Activated gamma-delta T cell treated with Interleukin-2 at 50 U/mL for 16 hours (primary cell): Measurements from ENCODE around the gene WHRN.
A peak's percentile ranks its signal among the peaks of the same experiment; 100 is the strongest.

Experiments used
- DNase-seq: peaks from one replicate; pipeline ENCODE4 v3.0.0-alpha.2; 2020

WHRN gene

GRCh38 chr9:114513055-114513958 lies 8.0 kb upstream of the WHRN start:
- no peak for DNase-seq

GRCh38 chr9:114511978-114512874 lies 7.0 kb upstream of the WHRN start:
- no peak for DNase-seq

GRCh38 chr9:114507726-114508125 lies 2.5 kb upstream of the WHRN start:
- DNase-seq, result no peak

GRCh38 chr9:114506082-114506390 lies 763 bp upstream of the WHRN start:
- DNase-seq, result no peak

- DNase-seq, result peak; percentile 16
Measured at GRCh38 chr9:114504341-114505186, 709 bp downstream of the WHRN start.

- no peak for DNase-seq
Measured at GRCh38 chr9:114503522-114504340, 1.5 kb downstream of the WHRN start.

- DNase-seq, result no peak
Measured at GRCh38 chr9:114503009-114503408, 2.3 kb downstream of the WHRN start.

- no peak for DNase-seq
Measured at GRCh38 chr9:114501796-114502682, 3.2 kb downstream of the WHRN start.

- DNase-seq, result no peak
Measured at GRCh38 chr9:114500697-114501292, 4.5 kb downstream of the WHRN start.

- no peak for DNase-seq
Measured at GRCh38 chr9:114499941-114500696, 5.2 kb downstream of the WHRN start.

- no peak for DNase-seq
Measured at GRCh38 chr9:114499528-114499927, 5.7 kb downstream of the WHRN start.

- DNase-seq, result no peak
Measured at GRCh38 chr9:114497727-114498382, 7.4 kb downstream of the WHRN start.

GRCh38 chr9:114497236-114497635 lies 8.0 kb downstream of the WHRN start:
- DNase-seq, result no peak

GRCh38 chr9:114496011-114496410 lies 9.3 kb downstream of the WHRN start:
- no peak for DNase-seq

- no peak for DNase-seq
Measured at GRCh38 chr9:114494776-114495569, 10.3 kb downstream of the WHRN start.

- no peak for DNase-seq
Measured at GRCh38 chr9:114493521-114494184, 11.6 kb downstream of the WHRN start.

- DNase-seq, result no peak
Measured at GRCh38 chr9:114492991-114493390, 12.3 kb downstream of the WHRN start.
